GM12865 (cell line): ENCODE data around the gene MINDY4B.

Experiments
- DNase-seq: peaks from one replicate; pipeline ENCODE4 v3.0.0; 2010; ENCODE audit warnings: low read depth
- H3K4me3 ChIP-seq: 2 replicates; pipeline ENCODE4 v1.5.1; 2011; ENCODE audit warnings: mild to moderate bottlenecking, low read depth, low read length, control low read depth
- TF ChIP-seq, protein P1 (sequence below): IDR thresholded peaks from 2 replicates; pipeline ENCODE4 v1.5.1; 2011; ENCODE audit warnings: low read length, control low read depth, low read depth, inconsistent platforms; ENCODE audit not compliant: insufficient read depth; ENCODE audit errors: missing control alignments

Gene MINDY4B

DNA sequence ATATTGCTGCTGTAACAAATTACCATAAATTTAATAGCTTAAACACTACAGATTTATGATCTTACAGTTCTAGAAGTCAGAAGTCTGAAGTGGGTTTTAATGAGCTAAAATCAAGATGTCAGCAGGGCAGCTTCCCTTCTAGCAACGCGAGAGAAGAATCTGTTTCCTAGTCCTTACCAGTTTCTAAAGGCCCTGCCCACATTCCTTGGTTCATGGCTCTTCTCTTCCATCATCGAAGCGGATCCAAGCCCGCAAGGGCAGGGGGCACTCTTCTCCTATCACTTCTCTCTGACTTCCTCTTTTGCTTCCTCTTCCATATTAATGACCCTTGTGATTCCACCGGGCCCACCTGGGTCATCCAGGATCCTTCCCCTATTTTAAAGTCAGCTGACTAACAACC is 16.1 kb downstream of the MINDY4B start:
- TF ChIP-seq, protein P1, sequence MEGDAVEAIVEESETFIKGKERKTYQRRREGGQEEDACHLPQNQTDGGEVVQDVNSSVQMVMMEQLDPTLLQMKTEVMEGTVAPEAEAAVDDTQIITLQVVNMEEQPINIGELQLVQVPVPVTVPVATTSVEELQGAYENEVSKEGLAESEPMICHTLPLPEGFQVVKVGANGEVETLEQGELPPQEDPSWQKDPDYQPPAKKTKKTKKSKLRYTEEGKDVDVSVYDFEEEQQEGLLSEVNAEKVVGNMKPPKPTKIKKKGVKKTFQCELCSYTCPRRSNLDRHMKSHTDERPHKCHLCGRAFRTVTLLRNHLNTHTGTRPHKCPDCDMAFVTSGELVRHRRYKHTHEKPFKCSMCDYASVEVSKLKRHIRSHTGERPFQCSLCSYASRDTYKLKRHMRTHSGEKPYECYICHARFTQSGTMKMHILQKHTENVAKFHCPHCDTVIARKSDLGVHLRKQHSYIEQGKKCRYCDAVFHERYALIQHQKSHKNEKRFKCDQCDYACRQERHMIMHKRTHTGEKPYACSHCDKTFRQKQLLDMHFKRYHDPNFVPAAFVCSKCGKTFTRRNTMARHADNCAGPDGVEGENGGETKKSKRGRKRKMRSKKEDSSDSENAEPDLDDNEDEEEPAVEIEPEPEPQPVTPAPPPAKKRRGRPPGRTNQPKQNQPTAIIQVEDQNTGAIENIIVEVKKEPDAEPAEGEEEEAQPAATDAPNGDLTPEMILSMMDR: no peak
- DNase-seq: no peak
- H3K4me3 ChIP-seq: no peak overlapping the region

DNA sequence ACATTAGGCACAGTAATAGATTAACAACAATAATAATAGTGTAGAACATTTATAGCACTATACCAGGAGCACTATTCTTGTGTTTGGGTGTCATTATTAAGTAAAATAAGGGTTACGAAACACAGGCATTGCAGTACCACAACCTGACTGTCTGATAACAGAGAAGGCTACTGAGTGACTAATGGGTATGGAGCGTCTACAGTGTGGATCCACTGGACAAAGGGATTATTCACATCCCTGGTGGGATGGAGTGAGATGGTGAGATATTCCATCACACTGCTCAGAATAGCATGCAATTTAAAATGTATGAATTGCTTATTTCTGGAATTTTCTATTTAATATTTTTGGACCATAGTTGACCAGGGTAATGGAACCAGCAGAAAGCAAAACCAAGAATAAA is 18.2 kb downstream of the MINDY4B start:
- no peak for DNase-seq
- H3K4me3 ChIP-seq: no peak overlapping the region
- TF ChIP-seq, protein P1: no peak

DNA sequence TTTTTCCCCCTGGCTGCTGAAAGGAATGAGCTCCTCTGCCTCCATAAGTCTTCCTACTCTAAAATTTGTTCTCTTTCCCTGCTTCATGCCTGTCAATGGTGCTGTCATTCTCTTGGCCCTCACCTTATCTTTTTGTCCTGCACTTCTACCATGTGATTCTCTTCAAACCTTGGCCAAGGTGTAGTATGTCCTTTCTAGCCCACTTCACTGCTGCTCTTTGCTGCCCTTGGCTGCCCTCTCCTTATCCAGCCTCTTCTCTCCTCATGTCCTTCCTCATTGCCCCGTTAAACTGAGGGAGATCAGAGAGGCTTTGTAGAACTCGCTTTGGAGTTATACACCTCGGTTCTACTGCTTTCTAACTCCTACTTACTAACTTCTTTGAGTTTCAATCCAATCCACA is 19.7 kb downstream of the MINDY4B start:
- TF ChIP-seq, protein P1: no peak
- H3K4me3 ChIP-seq: no peak overlapping the region
- DNase-seq: no peak

DNA sequence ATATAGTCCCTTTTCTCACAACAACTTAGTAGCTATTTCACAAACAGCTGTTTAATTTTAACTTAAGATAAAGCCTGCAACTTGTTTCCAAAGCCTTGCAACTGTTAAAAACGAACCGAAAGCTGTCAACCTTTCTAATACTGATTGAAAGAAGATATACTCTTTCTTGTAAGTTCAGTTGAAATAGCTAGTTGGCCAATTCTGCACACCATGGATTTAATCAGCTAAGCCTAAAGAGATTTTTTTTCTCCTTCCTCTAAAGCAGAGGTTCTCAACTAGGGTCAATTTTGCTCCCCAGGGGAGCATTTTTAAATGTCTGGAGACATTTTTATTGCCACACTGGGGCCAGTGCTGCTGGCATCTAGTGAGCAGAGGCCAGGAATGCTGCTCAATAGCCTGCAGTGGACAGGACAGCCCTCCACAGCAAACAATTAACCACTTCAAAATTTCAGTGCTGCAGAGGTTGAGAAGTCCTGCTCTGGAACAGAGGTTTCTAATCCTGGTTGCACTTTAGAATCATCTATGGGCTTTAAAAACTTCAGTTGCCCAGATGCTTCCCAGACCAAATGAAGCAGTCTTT is 26.2 kb downstream of the MINDY4B start:
- DNase-seq: no peak
- no peak overlapping the region for H3K4me3 ChIP-seq
- TF ChIP-seq, protein P1: no peak

DNA sequence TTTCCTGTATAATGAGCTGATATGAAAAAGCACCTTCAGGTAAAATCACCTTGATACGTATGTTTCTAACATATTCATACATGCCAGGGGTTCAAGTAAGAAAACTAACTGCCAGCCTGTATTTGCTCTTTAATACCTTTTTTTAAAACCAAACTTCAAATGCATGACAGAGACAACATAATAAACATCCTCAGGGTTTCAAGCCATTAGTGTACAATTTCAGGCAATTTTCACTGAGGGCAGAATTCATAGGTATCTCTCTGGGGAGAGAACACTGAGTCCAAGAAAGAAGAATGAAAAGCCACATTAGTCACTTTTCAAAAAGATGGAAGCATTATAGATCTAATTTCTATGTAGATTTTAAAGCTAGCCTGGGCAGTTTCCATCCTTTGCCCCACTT is 26.9 kb downstream of the MINDY4B start:
- no peak overlapping the region for H3K4me3 ChIP-seq
- TF ChIP-seq, protein P1: no peak
- DNase-seq: no peak

DNA sequence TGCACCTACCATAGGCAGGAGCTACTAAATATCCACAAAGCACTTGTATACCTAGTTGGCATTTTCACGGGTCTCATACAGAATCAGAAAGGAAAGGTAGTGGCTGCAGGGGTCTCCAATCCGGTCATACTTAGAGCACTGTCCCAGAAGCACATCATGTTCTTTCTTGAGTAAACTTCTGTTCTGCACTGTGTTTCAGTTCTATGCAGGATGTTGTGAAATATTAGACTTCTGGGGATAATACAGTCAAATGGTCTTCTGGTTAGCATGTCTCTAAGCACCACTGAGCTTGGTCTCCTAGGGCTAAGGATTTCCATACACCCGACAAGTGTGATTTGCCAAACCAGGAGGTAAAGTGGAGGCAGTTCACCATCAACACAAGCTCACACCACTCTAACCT is 27.9 kb downstream of the MINDY4B start:
- no peak overlapping the region for H3K4me3 ChIP-seq
- no peak for DNase-seq
- TF ChIP-seq, protein P1: no peak

DNA sequence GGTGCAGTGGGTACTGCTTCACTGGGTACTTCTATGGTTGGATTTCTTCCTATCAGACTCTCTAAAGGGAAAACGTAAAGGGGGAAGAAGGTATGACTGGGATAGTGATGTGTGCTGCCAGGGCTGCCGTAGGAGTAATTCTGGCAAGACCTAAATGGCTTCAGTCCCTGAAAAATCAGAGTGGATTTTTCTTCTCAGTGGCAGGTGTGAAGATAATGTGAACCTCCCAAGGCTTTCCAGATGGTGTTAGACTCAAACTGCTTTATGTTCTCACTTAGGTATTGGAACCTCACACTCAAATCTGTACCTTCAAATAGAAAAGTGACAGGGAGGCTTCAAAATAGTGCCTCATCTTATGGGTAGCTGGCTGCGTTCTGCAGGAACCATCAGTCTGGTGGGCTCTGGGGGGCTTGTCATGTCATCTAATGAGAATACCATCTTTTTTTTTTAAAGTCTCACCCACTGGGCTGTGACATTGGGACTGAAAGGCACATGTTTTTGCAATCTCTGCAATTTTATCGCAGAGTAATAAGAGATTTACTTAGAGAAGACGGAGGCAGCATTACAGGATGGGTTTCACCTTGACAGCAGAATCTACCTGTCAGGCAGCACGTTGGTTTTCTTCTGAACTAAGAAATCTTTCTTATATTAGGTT is 28.5 kb downstream of the MINDY4B start:
- no peak for DNase-seq
- no peak overlapping the region for H3K4me3 ChIP-seq
- TF ChIP-seq, protein P1: no peak
